WI38 (cell line): Measurements from ENCODE around the gene SYCN.

Source experiments
- H3K4me3 ChIP-seq: 2 replicates; pipeline ENCODE4 v1.5.1; 2011; ENCODE audit warnings: low read depth, mild to moderate bottlenecking, control low read depth, low read length
- CTCF ChIP-seq: IDR thresholded peaks from 2 replicates; pipeline ENCODE4 v1.5.1; 2012; ENCODE audit warnings: low read depth, mild to moderate bottlenecking, control low read depth, low read length

Gene SYCN

GRCh38 chr19:39157275-39157996 lies 46.6 kb downstream of the SYCN start:
- no peak overlapping the region for H3K4me3 ChIP-seq

GRCh38 chr19:39156326-39157230 lies 47.5 kb downstream of the SYCN start:
- no peak for TF ChIP-seq CTCF
- H3K4me3 ChIP-seq, result no peak overlapping the region

More at GRCh38 chr19:39157275-39157996, 46.6 kb downstream of the SYCN start:
- TF ChIP-seq CTCF, result no peak

GRCh38 chr19:39155741-39156140 lies 48.3 kb downstream of the SYCN start:
- TF ChIP-seq CTCF, result no peak
- no peak overlapping the region for H3K4me3 ChIP-seq

- TF ChIP-seq CTCF, result no peak
- H3K4me3 ChIP-seq, result no peak overlapping the region
Measured at GRCh38 chr19:39155114-39155700, 48.9 kb downstream of the SYCN start.

GRCh38 chr19:39154629-39155100 lies 49.4 kb downstream of the SYCN start:
- no peak overlapping the region for H3K4me3 ChIP-seq
- TF ChIP-seq CTCF, result no peak

GRCh38 chr19:39154100-39154628 lies 49.9 kb downstream of the SYCN start:
- no peak for TF ChIP-seq CTCF
- H3K4me3 ChIP-seq, result no peak overlapping the region
